COLO668 (cell line): ENCODE data around the gene KIF16B.
"Not testable (repeated sequence)": the region's sequence is repeated elsewhere in the genome, so short reads cannot be mapped to it uniquely, and the experiment has no call there.

Experiments
- DNase-seq: peaks from one replicate; lab custom pipeline; 2025; ENCODE audit not compliant: unreplicated experiment; lab: John Stamatoyannopoulos, UW

KIF16B gene

GRCh38 chr20:16590041-16590633, 16.9 kb upstream of the KIF16B start:
- no peak for DNase-seq

GRCh38 chr20:16589623-16590022, 16.4 kb upstream of the KIF16B start:
- no peak for DNase-seq

GRCh38 chr20:16588241-16588640, 15.0 kb upstream of the KIF16B start:
- no peak for DNase-seq

GRCh38 chr20:16587066-16587465, 13.8 kb upstream of the KIF16B start:
- DNase-seq: no peak

- no peak for DNase-seq
These were observed 10.2 kb upstream of the KIF16B start for GRCh38 chr20:16583474-16583873.

- no peak for DNase-seq
These were observed 8.0 kb upstream of the KIF16B start for GRCh38 chr20:16581241-16581640.

- DNase-seq: no peak
These were observed 7.4 kb upstream of the KIF16B start for GRCh38 chr20:16580620-16581019.

GRCh38 chr20:16580147-16580546, 6.9 kb upstream of the KIF16B start:
- DNase-seq: peak; percentile 21

- no peak for DNase-seq
These were observed 3.0 kb upstream of the KIF16B start for GRCh38 chr20:16576219-16576618.

GRCh38 chr20:16575390-16576140, 2.3 kb upstream of the KIF16B start:
- DNase-seq: no peak

GRCh38 chr20:16574656-16575355, 1.6 kb upstream of the KIF16B start:
- peak; percentile 93 for DNase-seq

- DNase-seq: no peak
These were observed 1.9 kb downstream of the KIF16B start for GRCh38 chr20:16571333-16571732.

- no peak for DNase-seq
These were observed 3.7 kb downstream of the KIF16B start for GRCh38 chr20:16569246-16570153.

GRCh38 chr20:16566080-16566479, 7.2 kb downstream of the KIF16B start:
- no peak for DNase-seq

- DNase-seq: not testable (repeated sequence)
These were observed 9.2 kb downstream of the KIF16B start for GRCh38 chr20:16564079-16564478.

- no peak for DNase-seq
These were observed 10.0 kb downstream of the KIF16B start for GRCh38 chr20:16563066-16563806.

GRCh38 chr20:16562259-16562658, 11.0 kb downstream of the KIF16B start:
- no peak for DNase-seq

- no peak for DNase-seq
These were observed 12.6 kb downstream of the KIF16B start for GRCh38 chr20:16560661-16561060.

- DNase-seq: no peak
These were observed 13.0 kb downstream of the KIF16B start for GRCh38 chr20:16560216-16560615.

- DNase-seq: no peak
These were observed 16.9 kb downstream of the KIF16B start for GRCh38 chr20:16556301-16556700.
